HG03575 (cell line): ENCODE measurements around the gene KIN.

Experiments
- ATAC-seq: cut with Tn5 transposase; IDR thresholded peaks from one replicate; pipeline ENCODE4 v1.9.1; 2021; ENCODE audit not compliant: unreplicated experiment, insufficient number of reproducible peaks, low FRiP score; ENCODE audit errors: extremely low read depth

Gene KIN

GRCh38 chr10:7702288-7702812 lies 85.4 kb downstream of the KIN start:
- no peak for ATAC-seq

- no peak for ATAC-seq
Measured at GRCh38 chr10:7701158-7701742, 86.5 kb downstream of the KIN start.
